ENCODE results near the gene NEDD9. TPM values are rescaled to one million over a fixed set of nuclear protein-coding genes. Genes with fewer than 3 reads are reported as not detected.

The NEDD9 gene
- total and polyA plus RNA-seq, 2 of the 13 experiments (the other 11 are each of a cell fraction or from before 2014, with no cell fraction given) = 27.1 to 389 TPM

DNA sequence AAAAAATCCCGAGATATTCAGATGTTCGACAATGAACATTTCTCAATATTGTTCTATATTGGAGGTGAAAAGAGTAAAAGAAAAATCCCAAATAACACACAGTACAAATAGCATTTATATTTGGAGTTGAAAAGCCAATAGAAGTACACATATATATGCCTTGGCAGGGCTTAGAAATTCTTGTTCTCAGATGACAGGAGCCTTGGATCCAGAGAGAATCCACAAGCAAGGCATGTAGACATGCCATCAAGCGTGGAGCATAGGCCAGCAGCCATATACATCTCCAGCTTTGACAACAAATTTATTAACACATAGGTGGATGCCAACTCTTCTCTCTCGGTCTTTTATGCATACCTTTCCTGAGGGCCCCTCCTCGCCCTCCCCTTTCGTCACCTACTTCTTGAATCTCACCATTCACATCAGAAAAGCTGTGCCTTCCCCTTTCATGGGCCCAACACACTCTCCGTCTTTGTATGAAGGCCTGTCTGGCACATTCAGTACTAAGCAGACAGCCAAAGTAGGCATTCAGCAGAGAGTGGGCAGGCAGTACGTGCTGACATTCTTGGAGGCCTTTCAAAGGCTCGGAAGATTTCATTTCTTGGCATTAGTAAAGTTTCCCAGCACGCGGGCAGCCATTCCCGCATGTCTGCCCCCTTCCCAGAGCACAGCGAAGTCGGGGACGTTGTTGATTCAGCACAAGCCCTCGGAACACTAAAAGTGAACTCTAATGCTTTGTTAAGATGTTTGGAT is 18.2 kb downstream of the NEDD9 start (continued):
- TF ChIP-seq ZFAT (CRISPR knock-in tag; conservative IDR thresholded peaks at IDR 0.05) = no peak
- TF ChIP-seq KDM3A (CRISPR knock-in tag; IDR thresholded peaks at IDR 0.05; ENCODE audit: low read depth) = no peak
- TF ChIP-seq, protein P1, sequence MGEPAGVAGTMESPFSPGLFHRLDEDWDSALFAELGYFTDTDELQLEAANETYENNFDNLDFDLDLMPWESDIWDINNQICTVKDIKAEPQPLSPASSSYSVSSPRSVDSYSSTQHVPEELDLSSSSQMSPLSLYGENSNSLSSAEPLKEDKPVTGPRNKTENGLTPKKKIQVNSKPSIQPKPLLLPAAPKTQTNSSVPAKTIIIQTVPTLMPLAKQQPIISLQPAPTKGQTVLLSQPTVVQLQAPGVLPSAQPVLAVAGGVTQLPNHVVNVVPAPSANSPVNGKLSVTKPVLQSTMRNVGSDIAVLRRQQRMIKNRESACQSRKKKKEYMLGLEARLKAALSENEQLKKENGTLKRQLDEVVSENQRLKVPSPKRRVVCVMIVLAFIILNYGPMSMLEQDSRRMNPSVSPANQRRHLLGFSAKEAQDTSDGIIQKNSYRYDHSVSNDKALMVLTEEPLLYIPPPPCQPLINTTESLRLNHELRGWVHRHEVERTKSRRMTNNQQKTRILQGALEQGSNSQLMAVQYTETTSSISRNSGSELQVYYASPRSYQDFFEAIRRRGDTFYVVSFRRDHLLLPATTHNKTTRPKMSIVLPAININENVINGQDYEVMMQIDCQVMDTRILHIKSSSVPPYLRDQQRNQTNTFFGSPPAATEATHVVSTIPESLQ (CRISPR knock-in tag; conservative IDR thresholded peaks at IDR 0.05) = no peak
- TF ChIP-seq KDM5B (CRISPR knock-in tag; IDR thresholded peaks at IDR 0.05; ENCODE audit: borderline replicate concordance) = no peak
- TF ChIP-seq ZNF891 (CRISPR knock-in tag; IDR thresholded peaks at IDR 0.05) = no peak
- TF ChIP-seq MEIS1 (CRISPR knock-in tag; IDR thresholded peaks at IDR 0.05; ENCODE audit: borderline replicate concordance) = no peak
- TF ChIP-seq, protein P2, sequence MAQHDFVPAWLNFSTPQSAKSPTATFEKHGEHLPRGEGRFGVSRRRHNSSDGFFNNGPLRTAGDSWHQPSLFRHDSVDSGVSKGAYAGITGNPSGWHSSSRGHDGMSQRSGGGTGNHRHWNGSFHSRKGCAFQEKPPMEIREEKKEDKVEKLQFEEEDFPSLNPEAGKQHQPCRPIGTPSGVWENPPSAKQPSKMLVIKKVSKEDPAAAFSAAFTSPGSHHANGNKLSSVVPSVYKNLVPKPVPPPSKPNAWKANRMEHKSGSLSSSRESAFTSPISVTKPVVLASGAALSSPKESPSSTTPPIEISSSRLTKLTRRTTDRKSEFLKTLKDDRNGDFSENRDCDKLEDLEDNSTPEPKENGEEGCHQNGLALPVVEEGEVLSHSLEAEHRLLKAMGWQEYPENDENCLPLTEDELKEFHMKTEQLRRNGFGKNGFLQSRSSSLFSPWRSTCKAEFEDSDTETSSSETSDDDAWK (CRISPR knock-in tag; IDR thresholded peaks at IDR 0.05) = no peak
- TF ChIP-seq MED1 (CRISPR knock-in tag; IDR thresholded peaks at IDR 0.05) = no peak
- TF ChIP-seq MEF2D (CRISPR knock-in tag; IDR thresholded peaks at IDR 0.05) = no peak
- TF ChIP-seq ZNF530 (CRISPR knock-in tag; IDR thresholded peaks at IDR 0.05; ENCODE audit: low read depth) = no peak
- TF ChIP-seq ZNF543 (CRISPR knock-in tag; IDR thresholded peaks at IDR 0.05) = no peak
- no peak; the same call in 1 of the 2 replicates for TF ChIP-seq POLR2G (IDR thresholded peaks at IDR 0.05; ENCODE audit: low read depth, low read length)
- no peak for TF ChIP-seq ZNF382 (CRISPR knock-in tag; IDR thresholded peaks at IDR 0.05; ENCODE audit: borderline replicate concordance)
- TF ChIP-seq, protein P3, sequence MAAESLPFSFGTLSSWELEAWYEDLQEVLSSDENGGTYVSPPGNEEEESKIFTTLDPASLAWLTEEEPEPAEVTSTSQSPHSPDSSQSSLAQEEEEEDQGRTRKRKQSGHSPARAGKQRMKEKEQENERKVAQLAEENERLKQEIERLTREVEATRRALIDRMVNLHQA (CRISPR knock-in tag; IDR thresholded peaks at IDR 0.05) = no peak
- TF ChIP-seq ZNF44 (CRISPR knock-in tag; IDR thresholded peaks at IDR 0.05) = no peak
- no peak for TF ChIP-seq TP53 (CRISPR knock-in tag; conservative IDR thresholded peaks at IDR 0.05)
- no peak for TF ChIP-seq ZNF615 (CRISPR knock-in tag; IDR thresholded peaks at IDR 0.05; ENCODE audit: borderline replicate concordance)
- no peak for TF ChIP-seq RCOR2 (CRISPR knock-in tag; IDR thresholded peaks at IDR 0.05)
- TF ChIP-seq MBD4 (IDR thresholded peaks at IDR 0.05; ENCODE audit: borderline replicate concordance, low read length) = no peak
- TF ChIP-seq ZNF556 (CRISPR knock-in tag; IDR thresholded peaks at IDR 0.05; ENCODE audit: borderline replicate concordance) = no peak
- no peak for TF ChIP-seq HOXA9 (CRISPR knock-in tag; IDR thresholded peaks at IDR 0.05; ENCODE audit: borderline replicate concordance)
- TF ChIP-seq ZNF484 (CRISPR knock-in tag; IDR thresholded peaks at IDR 0.05; ENCODE audit: borderline replicate concordance, low read depth) = no peak
- TF ChIP-seq ZNF296 (CRISPR knock-in tag; conservative IDR thresholded peaks at IDR 0.05) = no peak
- no peak for TF ChIP-seq ZNF816 (CRISPR knock-in tag; IDR thresholded peaks at IDR 0.05; ENCODE audit: borderline replicate concordance)

Data from HepG2 (cell line).